Kidney (tissue), 14 donors: Measurements from ENCODE around the gene COMMD3. TPM values are rescaled to one million over a fixed set of nuclear protein-coding genes. Genes with fewer than 3 reads are reported as not detected.

Experiments
- DNase-seq, 5 donors: peaks; one replicate each; pipeline ENCODE4 v3.0.0-alpha.2; 2013 to 2020
- FAIRE-seq: peaks from 2 replicates; lab custom pipeline; 2012; peaks lifted over from hg19 to GRCh38; lab: Jason Lieb, UNC
- H3K27ac ChIP-seq, 2 donors: one replicate each; pipeline ENCODE4 v1.7.0; 2013; ENCODE audit warnings: low read depth in 2 of 2, low read length in 2 of 2, inconsistent platforms in 1 of 2
- H3K27me3 ChIP-seq: one replicate; pipeline ENCODE4 v1.7.1; 2013; ENCODE audit warnings: low read length, inconsistent platforms; ENCODE audit not compliant: control insufficient read depth, insufficient read depth
- H3K36me3 ChIP-seq, 3 donors: one replicate each; pipeline versions ENCODE4 v1.7.0 to v1.7.1; 2013; ENCODE audit warnings: low read length in 3 of 3, control low read depth in 1 of 3, inconsistent platforms in 1 of 3; ENCODE audit not compliant: insufficient read depth in 3 of 3, control insufficient read depth in 2 of 3
- H3K4me1 ChIP-seq, 3 donors: one replicate each; pipeline versions ENCODE4 v1.7.0 to v1.7.1; 2013; ENCODE audit warnings: low read length in 3 of 3, inconsistent platforms in 1 of 3, low read depth in 1 of 3; ENCODE audit not compliant: control insufficient read depth in 2 of 3, insufficient read depth in 2 of 3
- H3K4me3 ChIP-seq, 3 donors: one replicate each; pipeline versions ENCODE4 v1.7.0 to v1.8.1; 2013; ENCODE audit warnings: low read length in 3 of 3, control low read depth in 1 of 3, inconsistent platforms in 1 of 3
- H3K9ac ChIP-seq, 3 donors: one replicate each; pipeline versions ENCODE4 v1.7.0 to v1.7.1; 2013; ENCODE audit warnings: low read length in 3 of 3, control low read depth in 1 of 3, inconsistent platforms in 1 of 3
- H3K9me3 ChIP-seq, 3 donors: one replicate each; pipeline versions ENCODE4 v1.7.0 to v1.7.1; 2013; ENCODE audit warnings: low read length in 3 of 3, control low read depth in 1 of 3, inconsistent platforms in 1 of 3; ENCODE audit not compliant: control insufficient read depth in 2 of 3, insufficient read depth in 1 of 3
- CTCF ChIP-seq: IDR thresholded peaks from 3 replicates; pipeline ENCODE4 v1.5.1; 2012; ENCODE audit warnings: mild to moderate bottlenecking, moderate library complexity, borderline replicate concordance; ENCODE audit not compliant: insufficient read depth; ENCODE audit errors: extremely low read depth
- intact Hi-C: fragments of 100-400 bp; cut with DNase I; formaldehyde crosslinking; loops from one replicate; pipeline ENCODE4 v1.11.1; 2022
- polyA plus RNA-seq: library from polyadenylated mRNA; stranded (reverse); fragments of 350-450 nt; fragmentation: Illumina TruSeq; extraction: RNeasy Lipid Tissue Mini Kit (QIAGEN cat#74804); gene quantifications from one replicate; pipeline ENCODE4 v1.2.3, GENCODE V29; 2014; ENCODE audit warnings: low read depth, low replicate concordance; ENCODE audit not compliant: insufficient read depth
- total RNA-seq: library from RNA; stranded (reverse); fragmentation: NEBNext Ultra II Directional; extraction: Animal tissue kit (Norgen Biotek cat#: 25700); gene quantifications from one replicate; pipeline ENCODE4 v1.2.1, GENCODE V29; 2021
- donor health status: control.
- donor health status: control.
- donor health status: control.
- donor health status: control.
- donor health status: control.
- donor health status: DM: yes; HTN: yes; CAD: no.
- donor health status: Normal renal cell carcinoma (clear cell type).

Gene COMMD3
- total and polyA plus RNA-seq, 2 donors from 2014 or later, result 46.2 to 72.8 TPM

DNA sequence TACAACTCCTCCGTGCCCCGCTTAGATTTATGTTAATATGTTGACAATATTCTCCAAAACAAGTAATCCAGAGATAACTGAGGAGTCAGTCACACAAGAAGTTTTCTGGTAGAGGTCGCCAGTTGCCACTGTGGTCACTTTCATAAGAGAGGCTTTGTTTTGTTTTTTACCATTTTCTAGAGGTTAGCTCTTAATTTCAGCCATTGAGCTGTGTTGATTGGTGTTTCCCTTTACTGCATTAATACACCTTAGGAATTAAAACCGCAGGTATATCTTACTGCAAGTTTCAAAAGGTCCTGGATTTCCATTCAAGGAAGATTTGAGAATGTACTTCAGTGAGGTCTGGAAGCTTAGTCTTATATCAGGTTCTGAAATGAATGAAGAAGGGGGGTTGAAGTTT is 8.2 kb downstream of the COMMD3 start:
- Histone ChIP-seq H3K4me3 (peak overlapping the region; percentile 56 to 69 (median 66)), H3K27ac (no peak overlapping the region), H3K9ac (peak overlapping the region in 1 of 3 donors; percentile 59), H3K9me3 (no peaks in the 10 kb centered on the region), H3K4me1 (peaks cover 2 to 12% (median 5%) of the 10 kb centered on the region in 3 donors), H3K36me3 (peaks cover 4 to 6% (median 5%) of the 10 kb centered on the region in 3 donors), H3K27me3 (peaks cover 7% of the 10 kb centered on the region)
- FAIRE-seq (no peak), DNase-seq (peak in 2 of 5 donors; percentile 10 to 21)
- intact Hi-C loops, result no loop called here
- TF ChIP-seq CTCF, result no peak

DNA sequence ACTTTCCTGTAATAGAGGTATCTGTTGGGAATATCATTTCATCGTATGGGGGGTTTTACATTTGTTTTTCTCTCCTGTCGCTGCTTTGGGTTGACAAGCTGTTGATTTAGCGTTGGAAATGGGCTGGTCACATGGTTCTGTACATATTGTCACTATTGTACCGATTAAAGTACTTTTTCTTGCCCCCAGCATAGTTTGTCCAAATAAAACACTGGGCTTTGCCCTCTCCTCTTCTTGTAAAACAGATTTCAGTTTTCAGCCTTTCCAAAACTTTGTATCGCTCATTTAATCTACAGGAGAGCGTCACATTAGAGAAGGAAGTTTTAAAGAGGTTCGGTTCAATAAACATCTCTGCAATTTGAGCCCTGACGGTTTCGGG is 8.7 kb downstream of the COMMD3 start:
- H3K27me3 ChIP-seq, result peaks cover 7% of the 10 kb centered on the region
- no peak overlapping the region for H3K27ac ChIP-seq
- DNase-seq, result peak in 1 of 5 donors; percentile 59
- H3K4me1 ChIP-seq, result peaks cover 2 to 11% (median 3%) of the 10 kb centered on the region in 3 donors
- peaks cover 7 to 9% (median 9%) of the 10 kb centered on the region in 3 donors for H3K36me3 ChIP-seq
- H3K9ac ChIP-seq, result peak overlapping the region in 2 of 3 donors; percentile 52 to 59
- H3K9me3 ChIP-seq, result no peaks in the 10 kb centered on the region
- TF ChIP-seq CTCF, result no peak
- FAIRE-seq, result no peak
- peak overlapping the region; percentile 56 to 69 (median 66) for H3K4me3 ChIP-seq
- intact Hi-C loops, result no loop called here

- peak; percentile 83 to 93 (median 88) for DNase-seq
- Histone ChIP-seq H3K9ac (peak overlapping the region in 2 of 3 donors; percentile 52 to 59), H3K9me3 (no peaks in the 10 kb centered on the region), H3K27ac (peak overlapping the region in 1 of 2 donors; percentile 36), H3K4me1 (peaks cover 0 to 8% (median 2%) of the 10 kb centered on the region in 3 donors), H3K4me3 (peak overlapping the region; percentile 56 to 69 (median 66)), H3K36me3 (peaks cover 7 to 11% (median 9%) of the 10 kb centered on the region in 3 donors), H3K27me3 (peaks cover 7% of the 10 kb centered on the region)
- intact Hi-C loops, result no loop called here
- no peak for FAIRE-seq
- no peak for TF ChIP-seq CTCF
These were observed 9.3 kb downstream of the COMMD3 start for GRCh38 chr10:22325272-22326144.
